GM12892 (cell line): ENCODE results near the gene GM2A.

ENCODE experiments used
- POLR2A ChIP-seq: IDR thresholded peaks from 2 replicates; pipeline ENCODE4 v1.6.1; 2011; ENCODE audit warnings: low read depth, low read length, control low read depth
- POLR2AphosphoS5 ChIP-seq: IDR thresholded peaks from 2 replicates; pipeline ENCODE4 v1.6.1; 2011; ENCODE audit warnings: low read depth, low read length, control low read depth
- TAF1 ChIP-seq: IDR thresholded peaks from 2 replicates; pipeline ENCODE4 v1.6.1; 2011; ENCODE audit warnings: low read depth, mild to moderate bottlenecking, control low read depth, low read length, borderline replicate concordance

DNA sequence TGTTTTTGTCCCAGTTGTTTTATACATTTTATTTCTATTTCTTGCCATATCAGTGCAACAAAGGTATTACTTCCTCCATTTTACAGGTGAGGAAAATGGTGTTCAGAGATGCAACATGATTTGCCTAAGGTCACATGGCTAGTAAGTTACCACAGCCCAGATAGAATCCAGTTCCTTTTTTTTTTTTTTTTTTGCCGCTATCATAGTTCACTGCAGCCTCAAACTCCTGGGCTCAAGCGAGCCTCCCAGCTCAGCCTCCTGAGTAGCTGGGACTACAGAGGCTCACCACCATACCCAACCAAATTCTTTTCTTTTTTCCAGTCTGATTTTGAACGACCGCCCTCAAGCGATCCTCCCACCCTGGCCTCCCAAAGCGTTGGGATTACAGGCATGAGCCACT is 28.6 kb upstream of the GM2A start:
- TF ChIP-seq POLR2A: no peak
- no peak for TF ChIP-seq TAF1
- no peak for TF ChIP-seq POLR2AphosphoS5
